Activated T-cell treated with anti-CD3 and anti-CD28 coated beads for 48 hours (primary cell): ENCODE data around the gene RAPGEF2.
"Not testable (repeated sequence)": the region's sequence is repeated elsewhere in the genome, so short reads cannot be mapped to it uniquely, and the experiment has no call there.

ENCODE experiments used
- DNase-seq: peaks from one replicate; pipeline ENCODE4 v3.0.0-alpha.2; 2020; ENCODE audit warnings: low read depth

Gene RAPGEF2

GRCh38 chr4:159097785-159098184 is 5.1 kb upstream of the RAPGEF2 start:
- no peak for DNase-seq

GRCh38 chr4:159098482-159099127 is 4.3 kb upstream of the RAPGEF2 start:
- no peak for DNase-seq

DNA sequence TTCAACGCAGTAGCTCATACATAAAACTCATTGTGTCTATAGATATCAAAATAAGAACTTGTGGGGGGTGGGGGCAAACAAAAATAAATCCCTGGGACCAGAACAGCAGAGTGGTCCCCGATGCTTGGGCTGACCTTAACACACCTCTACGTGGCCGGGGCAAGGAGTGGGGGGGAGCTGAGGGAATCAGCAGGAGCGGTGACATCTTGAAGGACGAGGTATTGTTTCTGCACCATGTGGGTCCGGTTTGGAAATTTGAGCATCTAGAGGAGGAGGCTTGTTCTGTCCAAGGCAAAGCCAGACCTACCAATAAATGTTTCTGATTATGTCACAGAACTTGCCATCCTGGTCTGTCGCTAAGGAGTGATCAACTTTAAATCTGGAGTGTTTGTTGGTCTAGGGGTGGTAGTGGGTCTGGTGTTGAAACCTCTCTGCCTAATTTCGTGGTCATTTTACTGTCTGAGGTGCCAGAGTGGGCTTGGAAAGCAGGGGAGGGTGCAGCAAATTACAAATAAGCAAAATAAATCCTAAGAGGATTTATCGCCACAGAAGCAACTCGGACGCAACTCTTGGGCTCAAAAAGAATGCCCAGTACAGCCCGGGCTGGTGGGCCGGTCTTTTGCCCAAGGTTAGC is 774 bp upstream of the RAPGEF2 start:
- DNase-seq, result no peak

DNA sequence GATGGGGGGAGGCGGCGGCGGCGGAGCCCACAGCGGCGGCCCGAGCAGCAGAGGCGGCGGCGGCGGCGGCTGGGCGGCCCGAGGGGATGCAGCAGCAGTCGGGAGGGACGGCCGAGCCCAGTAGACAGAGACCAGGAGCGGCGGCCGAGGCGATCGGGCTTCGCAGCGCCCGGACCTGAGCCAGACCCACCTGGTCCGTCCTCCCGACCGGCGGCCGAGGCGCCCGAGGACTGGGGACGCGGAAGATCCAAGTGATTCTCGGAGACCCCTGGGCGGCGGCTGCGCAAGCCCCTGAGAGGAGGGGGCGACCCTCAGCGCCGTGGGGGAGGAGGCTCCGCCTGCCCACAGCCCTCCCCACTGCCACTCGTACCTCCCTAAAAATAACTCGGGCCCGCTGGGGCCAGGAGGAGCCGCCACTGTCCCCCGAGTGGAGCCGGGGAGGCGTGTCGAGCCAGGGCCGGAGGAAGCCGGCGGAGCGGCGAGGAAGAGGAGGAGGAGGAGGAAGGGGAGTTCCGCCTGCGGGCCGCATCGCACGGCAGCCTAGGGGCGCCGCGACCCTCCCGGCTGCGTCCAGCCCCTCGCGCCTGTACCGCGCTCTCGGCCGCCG is 608 bp downstream of the RAPGEF2 start:
- DNase-seq, result peak; percentile 32

GRCh38 chr4:159104694-159105414 is 2.0 kb downstream of the RAPGEF2 start:
- DNase-seq, result no peak

GRCh38 chr4:159105761-159106243 is 2.9 kb downstream of the RAPGEF2 start:
- DNase-seq, result no peak

DNA sequence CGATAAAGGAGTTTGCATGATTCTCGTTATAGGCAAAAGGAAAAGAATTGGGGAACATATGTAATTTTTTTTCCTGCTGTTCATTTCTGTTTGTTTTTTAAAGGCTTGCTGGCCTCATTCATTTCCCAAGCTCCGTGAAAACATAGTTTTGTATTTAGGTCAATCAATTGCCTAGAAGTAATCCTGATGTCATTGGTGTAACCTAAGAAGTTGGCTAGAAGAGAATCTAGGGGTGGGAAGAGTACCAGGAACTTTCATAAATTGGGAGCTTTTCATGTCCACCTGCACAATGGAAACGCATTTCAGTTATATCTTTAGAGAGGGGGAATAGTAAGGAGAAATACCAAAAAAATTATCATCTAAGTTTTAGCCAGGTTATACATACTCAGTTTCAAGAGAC is 3.8 kb downstream of the RAPGEF2 start:
- no peak for DNase-seq

DNA sequence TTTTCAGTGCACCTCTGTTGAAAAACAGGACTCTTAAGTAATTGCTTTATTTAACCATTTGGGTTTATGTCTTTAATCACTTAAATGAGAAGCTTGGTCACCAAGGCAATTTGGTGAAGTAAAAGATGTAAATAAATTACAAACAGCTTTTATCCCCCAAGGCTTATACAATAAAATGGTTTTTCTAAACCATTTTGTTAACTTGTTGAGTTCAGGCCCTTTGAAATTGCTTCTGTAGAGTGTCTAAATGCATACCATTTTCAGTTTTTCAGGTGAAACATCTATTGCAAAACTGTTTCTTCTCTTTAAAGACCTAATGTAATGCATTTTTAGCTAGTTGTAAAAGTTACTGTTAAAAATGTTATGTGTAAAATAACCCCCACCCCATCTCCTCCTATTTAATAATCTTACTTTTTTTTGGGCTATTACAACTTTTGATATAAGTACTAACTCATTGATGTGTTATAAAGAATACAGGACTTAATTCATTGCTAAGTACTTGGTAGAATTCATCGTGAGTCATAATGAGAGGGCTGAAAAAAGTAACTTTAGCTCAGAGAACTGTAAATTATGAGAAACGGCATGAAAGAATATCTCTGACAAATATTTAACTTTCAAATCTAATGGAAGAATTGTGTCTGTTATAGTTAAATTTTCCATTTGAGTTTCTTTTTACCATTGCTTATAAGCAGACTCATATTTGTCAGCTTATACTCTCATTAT is 4.5 kb downstream of the RAPGEF2 start:
- DNase-seq, result no peak

DNA sequence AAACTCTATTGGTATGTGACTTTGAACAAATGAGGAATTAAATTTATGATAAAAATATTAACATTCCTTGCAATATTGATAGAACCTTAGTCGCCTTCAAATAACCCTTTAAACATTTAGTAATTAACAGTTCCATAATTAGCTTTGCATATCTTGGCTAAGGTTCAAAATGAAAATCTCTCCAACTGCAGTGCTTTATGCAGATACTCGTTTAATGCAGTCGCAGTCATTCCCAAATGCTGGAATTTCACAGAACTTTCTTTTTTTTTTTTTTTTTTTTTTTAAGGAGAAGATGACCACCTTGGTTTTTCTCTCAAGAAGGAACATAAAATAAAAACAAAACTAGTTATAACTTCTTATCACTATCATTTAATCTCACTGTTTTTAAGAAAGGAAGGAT is 5.2 kb downstream of the RAPGEF2 start:
- DNase-seq, result no peak

GRCh38 chr4:159110961-159111360 is 8.1 kb downstream of the RAPGEF2 start:
- no peak for DNase-seq

DNA sequence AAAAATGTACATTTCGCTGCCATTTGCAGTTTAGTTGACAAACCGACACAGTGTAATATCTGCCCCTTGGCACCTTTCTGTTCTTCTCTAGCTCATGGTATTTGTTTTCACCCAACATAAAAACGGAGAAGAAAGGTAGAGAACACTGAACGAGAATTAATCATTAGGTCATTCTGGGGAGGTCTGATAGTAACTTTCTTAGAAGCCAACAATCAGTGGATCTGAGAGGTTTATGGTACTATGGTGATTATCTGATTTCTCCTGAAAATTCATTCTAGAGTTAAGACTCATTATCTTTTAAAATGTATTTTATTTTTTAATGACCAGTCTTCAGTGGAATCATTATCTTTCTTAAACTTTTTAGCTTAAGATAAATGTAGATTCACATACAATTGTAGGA is 8.5 kb downstream of the RAPGEF2 start:
- DNase-seq, result no peak

DNA sequence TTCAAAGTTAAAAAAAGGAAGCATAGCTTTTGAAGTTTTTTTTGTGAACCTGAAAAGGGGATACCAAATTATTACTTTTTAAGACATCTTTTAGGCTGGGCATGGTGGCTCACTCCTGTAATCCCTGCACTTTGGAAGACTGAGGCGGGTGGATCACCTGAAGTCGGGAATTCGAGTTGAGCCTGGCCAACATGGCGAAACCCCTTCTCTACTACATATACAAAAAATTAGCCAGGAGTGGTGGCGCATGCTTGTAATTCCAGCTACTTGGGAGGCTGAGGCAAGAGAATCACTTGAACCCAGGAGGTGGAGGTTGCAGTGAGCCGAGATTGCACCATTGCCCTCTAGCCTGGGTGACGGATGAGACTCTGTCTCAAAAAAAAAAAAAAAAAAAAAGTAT is 10.5 kb downstream of the RAPGEF2 start:
- not testable (repeated sequence) for DNase-seq

DNA sequence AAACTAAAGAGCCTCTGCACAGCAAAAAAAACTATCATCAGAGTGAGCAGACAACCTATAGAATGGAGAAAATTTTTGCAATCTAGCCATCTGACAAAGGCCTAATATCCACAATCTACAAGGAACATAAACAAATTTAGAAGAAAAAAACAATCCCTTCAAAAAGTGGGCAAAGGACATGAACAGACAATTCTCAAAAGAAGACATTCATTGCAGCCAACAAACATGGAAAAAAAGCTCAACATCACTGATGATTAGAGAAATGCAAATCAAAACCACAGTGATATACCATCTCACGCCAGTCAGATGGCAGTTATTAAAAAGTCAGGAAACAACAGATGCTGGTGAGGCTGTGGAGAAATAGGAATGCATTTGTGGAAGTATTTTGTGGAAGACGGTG is 13.2 kb downstream of the RAPGEF2 start:
- not testable (repeated sequence) for DNase-seq

DNA sequence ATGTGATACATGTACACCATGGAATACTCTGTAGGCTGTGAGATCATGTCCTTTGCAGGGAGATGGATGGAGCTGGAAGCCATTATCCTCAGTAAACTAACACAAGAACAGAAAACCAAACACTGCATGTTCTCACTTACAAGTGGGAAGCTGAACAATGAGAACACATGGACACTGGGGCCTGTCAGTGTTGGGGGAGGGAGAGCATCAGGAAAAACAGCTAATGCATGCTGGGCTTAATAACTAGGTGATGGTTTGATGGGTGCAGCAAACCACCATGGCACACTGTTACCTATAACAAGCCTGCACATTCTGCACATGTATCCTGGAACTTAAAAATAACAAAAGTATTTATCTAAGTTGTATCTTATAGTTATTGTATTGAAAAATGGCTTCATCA is 13.8 kb downstream of the RAPGEF2 start:
- not testable (repeated sequence) for DNase-seq

DNA sequence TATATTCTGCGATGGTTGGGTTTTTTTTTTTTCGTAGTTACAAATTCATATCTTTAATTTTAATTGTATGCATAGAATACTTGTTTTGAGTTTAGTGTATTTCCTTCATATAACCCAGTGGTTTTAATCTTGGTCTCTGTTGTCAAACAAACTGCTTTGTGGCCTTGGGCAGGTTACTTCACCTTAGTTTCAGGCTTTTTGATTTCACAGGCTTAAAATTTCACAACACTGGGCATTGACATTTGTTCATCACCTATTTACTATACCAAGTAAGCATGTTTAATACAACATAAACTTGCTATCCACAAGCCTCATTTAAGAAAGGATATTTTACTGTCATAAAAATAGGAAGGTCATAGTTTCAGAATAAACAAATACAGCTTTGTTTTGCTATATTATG is 14.7 kb downstream of the RAPGEF2 start:
- DNase-seq, result no peak

DNA sequence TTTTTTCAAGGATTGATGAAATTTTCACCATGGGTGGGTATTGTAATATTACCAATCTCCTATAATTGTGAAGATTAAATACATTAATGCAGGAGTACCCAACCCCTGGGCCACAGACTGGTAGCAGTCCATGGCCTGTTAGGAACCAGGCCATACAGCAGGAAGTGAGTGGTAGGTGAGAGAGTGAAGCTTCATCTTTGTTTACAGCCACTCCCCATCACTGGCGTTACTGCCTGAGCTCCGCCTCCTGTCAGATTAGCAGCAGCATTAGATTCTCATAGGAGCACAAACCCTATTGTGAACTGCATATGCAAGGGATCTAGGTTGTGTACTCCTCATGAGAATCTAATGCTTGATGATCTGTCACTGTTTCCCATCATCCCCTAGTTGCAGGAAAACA is 15.1 kb downstream of the RAPGEF2 start:
- no peak for DNase-seq

- DNase-seq, result no peak
These were observed 18.5 kb downstream of the RAPGEF2 start for GRCh38 chr4:159121371-159121770.

- DNase-seq, result no peak
These were observed 23.8 kb downstream of the RAPGEF2 start for GRCh38 chr4:159126716-159127115.

DNA sequence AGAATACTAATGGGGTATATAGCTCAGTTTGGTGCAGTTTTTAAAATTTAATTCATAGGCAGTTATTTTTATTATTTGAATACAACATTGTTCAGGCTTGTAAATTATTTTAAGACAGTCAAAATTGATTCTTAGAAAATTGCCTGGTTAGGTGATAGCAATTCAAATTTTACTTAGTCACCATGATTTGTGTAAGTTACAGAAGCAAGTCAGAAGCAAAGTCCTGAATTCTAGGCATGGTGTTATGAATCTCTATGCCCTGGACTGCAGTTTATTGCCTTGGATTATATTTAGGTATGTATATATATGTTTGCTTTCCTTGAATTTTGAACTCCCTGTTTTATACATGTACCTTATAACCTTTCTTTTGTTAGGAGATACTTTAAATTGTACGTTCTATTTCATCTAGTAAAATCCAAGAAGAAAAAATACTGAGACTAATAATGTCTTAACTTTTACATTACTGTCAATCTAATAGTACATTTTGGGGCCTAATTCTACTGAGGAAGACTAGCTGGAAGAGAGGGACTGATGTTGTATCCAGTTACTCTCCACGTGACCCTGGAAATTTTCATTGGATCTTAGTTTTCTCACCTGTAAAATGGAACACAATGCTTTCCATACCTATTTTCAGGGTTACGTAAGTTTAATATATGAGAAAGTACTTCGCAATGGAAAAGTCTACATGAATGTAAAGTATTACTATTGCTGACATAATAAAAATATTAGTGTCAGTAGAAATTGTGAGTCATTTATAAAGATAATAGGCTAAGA is 25.1 kb downstream of the RAPGEF2 start:
- DNase-seq, result no peak

DNA sequence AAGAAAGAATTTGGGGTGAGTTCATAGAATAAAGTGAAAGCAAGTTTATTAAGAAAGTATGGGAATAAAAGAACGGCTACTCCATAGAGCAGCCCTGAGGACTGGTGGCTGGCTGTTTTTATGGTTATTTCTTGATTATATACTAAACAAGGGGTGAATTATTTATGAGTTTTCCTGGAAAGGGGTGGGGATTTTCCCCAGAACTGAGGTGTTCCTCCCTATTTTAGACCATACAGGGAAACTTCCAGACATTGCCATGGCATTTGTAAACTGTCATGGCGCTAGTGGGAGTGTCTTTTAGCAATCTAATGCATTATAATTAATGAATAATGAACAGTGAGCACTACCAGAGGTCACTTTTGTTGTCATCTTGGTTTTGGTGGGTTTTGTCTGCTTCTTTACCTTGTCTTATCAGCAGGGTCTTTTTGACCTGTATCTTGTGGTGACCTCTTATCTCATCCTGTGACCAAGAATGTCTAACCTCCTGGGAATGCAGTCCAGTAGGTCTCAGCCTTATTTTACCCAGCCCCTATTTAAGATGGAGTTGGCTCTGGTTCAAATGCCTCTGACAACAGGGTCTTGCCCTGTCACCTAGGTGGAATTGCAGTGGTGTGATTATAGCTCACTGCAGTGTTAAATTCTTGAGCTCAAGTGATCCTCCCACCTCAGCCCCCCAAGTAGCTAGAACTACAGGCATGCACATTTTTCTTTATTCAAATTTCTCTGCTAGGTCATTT is 27.1 kb downstream of the RAPGEF2 start:
- DNase-seq, result no peak

DNA sequence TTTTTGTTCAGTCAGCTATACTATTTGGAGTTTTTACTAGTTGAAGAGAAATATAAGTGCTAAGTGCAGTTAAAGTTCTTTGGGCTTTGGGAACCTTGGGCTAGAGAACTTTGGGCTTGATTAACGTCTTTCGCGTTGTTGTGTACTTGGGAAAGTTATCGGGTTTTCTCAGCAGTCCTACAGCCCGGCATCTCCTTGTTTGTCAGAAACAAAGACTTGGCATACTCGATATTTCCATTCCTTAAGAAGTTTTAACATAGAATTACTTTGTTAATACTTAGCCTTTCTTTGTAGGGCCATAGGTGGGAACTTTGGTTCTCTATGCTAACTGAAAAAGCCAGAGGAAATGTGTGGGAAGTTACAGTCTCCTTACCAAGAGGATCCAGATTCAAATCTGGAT is 28.7 kb downstream of the RAPGEF2 start:
- DNase-seq, result no peak
